ENCODE data around the gene AATF.
A peak's percentile ranks its signal among the peaks of the same experiment; 100 is the strongest.
"Not testable (repeated sequence)": the region's sequence is repeated elsewhere in the genome, so short reads cannot be mapped to it uniquely, and the experiment has no call there.

Gene AATF

DNA sequence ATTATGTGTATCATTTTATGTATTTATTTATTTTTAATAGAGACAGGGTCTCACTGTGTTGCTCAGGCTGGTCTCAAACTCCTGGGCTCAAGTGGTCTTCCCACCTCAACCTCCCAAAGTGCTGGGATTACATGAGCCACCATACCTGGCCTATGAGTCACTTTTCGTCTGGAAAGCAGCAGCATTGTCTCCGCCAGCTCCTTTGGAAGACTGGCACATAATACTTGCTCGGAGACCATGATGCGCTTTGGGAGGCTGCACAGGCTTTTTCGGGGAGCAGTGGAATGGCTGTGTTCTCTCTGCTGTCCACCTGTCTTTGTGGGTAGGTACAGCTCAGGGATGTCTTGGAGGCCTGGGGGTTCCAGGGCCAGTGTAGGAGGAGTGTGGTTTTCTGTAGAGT is 102.2 kb downstream of the AATF start:
- DNase-seq = no peak

- no peak for DNase-seq
Measured at GRCh38 chr17:37051381-37051780, 102.6 kb downstream of the AATF start.

DNA sequence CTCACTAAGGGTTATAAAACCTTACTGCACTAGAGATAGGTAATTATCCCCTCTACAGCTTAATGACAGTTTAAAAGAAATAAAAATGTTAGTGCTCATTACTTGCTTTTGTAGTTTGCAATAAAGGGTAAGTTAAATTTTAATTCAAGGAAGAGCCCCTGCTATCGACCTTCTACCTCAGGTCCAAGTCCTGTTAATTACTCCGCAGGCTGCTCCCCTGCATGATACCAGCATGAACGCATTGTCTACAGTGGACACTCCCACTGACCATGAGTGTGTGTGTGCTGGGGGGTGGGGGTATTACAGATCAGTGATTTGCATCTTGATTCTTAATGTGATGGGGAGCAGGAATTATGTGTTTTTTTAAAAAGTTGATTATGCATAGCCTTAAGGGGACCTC is 103.1 kb downstream of the AATF start:
- no peak for DNase-seq

GRCh38 chr17:37052450-37052849 is 103.7 kb downstream of the AATF start:
- no peak for DNase-seq

GRCh38 chr17:37054894-37055293 is 106.1 kb downstream of the AATF start:
- no peak for DNase-seq

DNA sequence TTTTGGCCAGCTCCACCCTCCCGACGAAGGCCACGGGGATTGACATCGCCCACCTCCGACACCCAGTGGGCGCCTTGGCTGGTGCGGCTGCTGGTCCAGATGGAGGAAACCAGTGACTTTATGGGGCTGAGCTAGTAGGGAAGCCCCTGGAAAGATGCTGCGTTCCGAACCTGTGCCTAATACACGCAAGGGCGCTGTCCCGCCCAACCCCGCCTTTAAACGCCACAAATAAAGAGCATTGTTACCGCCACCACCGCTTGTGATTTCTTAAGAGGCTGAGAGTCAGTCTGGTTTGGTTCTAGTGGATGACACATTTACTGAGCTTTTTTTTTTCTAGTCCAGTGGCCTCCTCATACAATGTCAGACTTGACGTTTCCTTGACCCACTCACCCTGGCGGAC is 107.9 kb downstream of the AATF start:
- DNase-seq = no peak

DNA sequence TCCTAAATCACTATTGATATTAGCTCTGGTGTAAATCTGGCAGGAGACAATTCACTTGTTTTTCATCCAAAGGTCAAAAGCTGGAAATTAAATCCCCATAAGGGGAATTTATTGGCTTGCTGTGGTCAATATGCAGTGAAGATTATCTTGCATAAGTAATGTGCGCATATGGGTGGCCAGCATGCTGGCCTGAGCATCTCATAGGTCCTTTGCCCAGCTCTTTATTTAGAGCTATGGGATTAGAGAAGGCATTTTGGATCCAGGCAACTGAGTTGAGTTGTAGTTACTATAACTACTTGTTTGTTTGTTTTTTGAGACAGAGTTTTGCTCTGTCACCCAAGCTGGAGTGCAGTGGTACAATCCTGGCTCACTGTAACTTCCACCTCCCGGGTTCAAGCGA is 110.7 kb downstream of the AATF start:
- DNase-seq = no peak

- DNase-seq = no peak
Measured at GRCh38 chr17:37060094-37060493, 111.3 kb downstream of the AATF start.

DNA sequence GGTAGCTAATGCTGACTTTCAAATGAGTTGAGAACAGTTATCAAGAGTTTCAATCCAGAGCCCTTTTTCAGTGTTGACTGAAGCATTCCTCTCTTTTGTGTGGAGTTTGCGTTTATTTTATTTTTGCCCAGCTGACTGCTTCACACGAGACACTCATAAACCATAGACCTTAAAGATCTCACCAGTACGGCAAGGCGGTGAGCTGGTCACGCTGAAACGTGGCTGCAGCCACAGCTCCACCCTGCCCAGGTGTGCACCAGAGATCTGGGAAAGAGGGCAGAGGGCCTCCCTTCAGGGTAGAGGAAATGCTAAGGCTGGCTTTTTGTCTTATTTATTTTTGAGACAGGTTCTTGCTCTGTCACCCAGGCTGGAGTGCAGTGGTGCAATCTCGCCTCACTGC is 112.2 kb downstream of the AATF start:
- DNase-seq = no peak

GRCh38 chr17:37062021-37062420 is 113.3 kb downstream of the AATF start:
- DNase-seq = peak; percentile 23

DNA sequence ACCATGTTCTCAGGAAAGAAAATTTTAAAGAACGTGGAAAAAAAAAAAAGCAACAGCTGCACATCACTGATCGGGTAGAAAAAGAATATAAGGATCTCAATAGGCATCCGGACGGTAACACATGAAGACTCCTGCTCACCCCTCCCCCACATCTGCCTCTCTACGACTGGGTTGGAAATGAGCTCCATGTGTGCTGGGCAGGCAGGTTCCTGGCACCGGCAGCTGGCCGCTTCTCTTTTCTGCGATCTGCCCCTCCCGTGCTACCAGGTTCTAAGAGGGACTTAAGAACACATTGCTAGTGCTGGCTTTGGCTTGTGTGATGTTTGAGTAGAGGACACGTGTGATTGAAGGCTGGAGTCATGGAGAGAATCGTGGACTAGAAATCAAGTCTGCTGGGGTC is 115.5 kb downstream of the AATF start:
- no peak for DNase-seq

GRCh38 chr17:37064956-37065355 is 116.2 kb downstream of the AATF start:
- no peak for DNase-seq

DNA sequence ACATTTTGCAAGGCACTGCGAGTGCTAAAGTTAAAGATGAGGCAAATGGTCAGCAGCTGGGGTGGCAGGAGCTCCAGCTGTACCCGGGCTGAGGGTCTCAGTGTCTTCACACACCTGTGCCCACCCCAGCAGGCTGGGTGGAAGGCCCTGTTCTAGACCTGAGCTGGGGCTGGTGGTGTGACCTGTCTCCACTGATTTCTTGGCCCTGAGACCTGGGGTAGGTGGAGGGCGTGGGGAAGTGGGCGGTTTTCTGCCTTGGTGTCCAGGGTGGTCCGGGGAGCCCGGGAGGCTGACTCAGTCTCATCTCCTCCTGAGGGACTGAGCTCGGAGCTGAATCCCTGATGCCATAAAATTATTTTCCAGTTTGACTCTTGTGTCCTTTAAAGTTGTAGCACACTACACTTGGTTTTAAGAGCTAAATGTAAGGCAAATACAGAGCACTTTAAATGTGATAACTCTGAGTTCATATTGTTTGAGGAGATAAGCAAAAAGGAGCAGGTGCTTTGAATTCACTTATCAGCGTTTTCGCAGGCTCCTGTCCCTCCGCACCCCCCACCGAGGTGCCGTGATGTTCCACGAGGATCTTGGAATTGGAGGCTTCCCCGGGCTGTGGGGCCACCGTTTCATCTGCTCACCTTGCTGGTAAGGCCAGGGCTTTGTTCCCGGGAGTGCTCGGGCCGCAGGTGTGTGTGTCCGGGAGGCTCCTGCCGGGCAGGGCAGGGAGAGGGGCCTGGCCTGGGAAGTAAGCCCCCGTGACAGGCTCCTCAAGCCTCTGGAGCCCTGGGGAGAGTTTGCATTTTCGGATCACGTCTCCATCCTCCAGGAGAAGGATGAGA is 117.0 kb downstream of the AATF start:
- no peak for DNase-seq

DNA sequence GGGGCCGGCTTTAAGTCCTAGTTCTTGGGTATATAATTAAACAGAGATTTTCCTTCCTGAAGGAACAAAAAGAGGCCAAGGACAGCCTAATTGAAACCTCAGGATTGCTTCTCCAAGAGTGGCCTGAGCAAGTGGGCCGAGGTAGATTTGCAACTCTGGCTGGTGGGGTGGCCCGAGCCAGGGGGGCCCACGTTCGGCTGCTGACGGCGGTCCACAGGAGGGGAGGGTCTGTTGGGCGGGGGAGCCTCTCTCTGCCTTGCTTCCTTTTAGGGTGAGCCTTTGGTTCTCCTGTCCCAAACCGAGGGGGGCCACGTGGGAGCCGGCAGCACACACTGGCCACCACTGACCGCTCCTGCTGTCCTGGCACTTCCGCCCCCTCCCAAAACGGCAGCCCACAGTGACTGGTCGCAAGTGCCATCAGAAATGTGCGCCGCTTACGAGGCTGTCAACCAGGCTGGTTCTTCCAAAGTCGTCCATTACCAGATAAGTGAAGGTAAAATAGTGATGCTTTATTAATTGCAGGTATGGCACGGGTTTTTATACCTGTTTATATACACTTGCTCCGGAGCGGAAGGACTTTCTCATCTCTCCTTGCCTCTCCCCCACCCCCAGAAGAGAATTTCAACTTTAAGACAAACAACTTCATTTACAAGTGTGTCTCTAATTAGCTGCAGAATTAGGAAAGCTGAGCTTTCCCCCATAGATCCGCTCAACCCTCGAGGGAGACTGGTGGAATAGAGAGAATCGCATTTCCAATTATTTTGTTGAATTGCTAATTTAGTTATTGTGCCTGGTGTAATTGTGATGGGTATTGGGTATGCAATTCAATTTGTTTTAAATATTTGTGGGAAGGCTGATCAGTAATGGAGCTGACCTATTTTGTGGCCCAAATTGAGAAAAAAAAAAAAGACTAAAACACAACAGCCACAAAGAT is 117.8 kb downstream of the AATF start:
- DNase-seq = no peak

GRCh38 chr17:37067555-37068111 is 118.9 kb downstream of the AATF start:
- peak; percentile 47 for DNase-seq

DNA sequence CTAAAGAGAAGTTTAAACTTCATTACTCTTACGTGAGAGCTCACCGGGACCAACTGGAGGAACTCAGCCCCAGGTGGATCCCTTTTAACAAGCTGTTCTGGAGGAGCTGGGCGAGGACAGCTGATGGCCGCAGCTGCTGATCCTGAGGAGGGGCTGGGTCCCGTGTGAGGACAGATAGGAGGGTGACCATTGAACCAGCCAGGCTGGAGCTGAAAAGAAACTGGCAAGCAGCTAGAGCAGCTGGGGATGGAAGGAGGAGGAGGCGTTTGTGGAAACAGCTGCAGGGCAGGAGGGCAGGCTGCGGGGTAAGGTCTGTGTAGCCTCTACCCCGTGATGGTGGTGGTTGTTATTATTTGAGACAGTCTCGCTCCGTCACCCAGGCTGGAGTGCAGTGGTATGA is 119.5 kb downstream of the AATF start:
- no peak for DNase-seq

GRCh38 chr17:37069087-37069486 is 120.3 kb downstream of the AATF start:
- no peak for DNase-seq

DNA sequence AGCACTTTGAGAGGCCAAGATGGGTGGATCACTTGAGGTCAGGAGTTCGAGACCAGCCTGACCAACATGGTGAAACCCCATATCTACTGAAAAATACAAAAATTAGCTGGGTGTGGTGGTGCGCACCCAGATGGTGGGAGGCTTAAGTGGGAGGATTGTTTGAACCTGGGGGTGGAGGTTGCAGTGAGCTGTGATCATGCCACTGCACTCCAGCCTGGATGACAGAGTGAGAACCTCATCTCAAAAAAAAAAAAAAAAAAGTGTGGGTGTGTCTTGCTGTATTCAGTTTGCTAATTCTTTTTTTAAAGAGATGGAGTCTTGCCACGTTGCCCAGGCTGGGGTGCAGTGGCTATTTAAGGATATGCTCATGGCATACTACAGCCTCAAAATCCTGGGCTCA is 124.7 kb downstream of the AATF start:
- not testable (repeated sequence) for DNase-seq

GRCh38 chr17:37079065-37079708 is 130.4 kb downstream of the AATF start:
- DNase-seq = no peak

DNA sequence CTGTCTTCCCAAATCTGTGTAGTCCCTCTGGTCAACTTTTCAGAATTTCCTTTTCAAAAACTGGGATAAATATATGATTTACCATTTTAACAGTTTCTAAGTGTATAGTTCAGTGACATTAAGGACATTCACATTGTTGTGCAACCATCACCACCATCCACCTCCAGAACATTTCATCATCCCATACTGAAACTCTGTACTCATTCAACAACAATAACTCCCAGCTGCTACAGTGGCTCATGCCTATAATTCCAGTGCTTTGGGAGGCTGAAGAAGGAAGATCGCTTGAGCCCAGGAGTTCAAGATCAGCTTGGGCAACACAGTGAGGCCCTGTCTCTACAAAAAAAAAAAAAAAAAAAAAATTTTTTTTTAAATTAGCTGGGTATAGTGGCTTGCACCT is 131.0 kb downstream of the AATF start:
- DNase-seq = no peak

DNA sequence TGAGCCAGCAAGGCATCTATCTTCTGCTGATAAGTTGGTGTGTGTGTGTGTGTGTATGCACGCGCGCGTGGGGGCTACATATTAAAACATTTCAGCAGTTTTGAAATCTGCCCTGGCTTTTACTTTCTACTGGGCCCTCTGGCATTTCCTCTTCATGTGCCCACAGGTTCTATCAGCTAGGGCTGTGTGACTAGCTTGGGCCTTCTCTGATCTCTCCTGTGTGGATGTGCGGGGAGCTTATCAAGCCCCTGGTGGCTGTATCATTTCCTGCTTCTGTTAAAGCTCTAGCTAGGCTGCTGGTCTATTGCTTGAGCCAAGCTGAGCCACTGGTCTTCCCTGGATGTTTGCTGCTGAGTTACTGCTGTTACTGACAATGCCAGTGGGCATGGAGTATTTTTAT is 132.5 kb downstream of the AATF start:
- no peak for DNase-seq

- DNase-seq = no peak
Measured at GRCh38 chr17:37082311-37082860, 133.6 kb downstream of the AATF start.

DNA sequence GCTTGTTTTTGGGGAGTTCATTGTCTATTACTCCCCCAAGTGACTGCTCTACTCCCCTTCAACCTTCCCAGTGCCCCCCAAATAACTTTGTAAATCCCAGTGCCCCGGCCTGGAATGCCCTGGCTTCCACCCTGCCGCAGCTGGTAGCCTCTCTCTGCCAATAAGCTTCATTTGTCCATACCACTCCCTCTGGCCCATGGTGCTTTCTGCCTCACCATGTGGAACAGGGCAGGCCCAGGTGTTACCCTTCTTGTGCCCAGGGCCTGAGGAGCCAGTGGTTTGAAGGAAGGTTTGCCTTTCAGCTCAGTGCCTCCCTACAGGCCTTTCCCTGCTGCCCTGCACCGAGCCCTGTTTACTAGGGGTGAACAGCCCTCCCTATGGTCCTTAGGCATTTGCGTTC is 134.2 kb downstream of the AATF start:
- DNase-seq = no peak
